ENCODE data around the gene TMEM120A. TPM values are rescaled to one million over a fixed set of nuclear protein-coding genes. Genes with fewer than 3 reads are reported as not detected.
"Not testable (repeated sequence)": the region's sequence is repeated elsewhere in the genome, so short reads cannot be mapped to it uniquely, and the experiment has no call there.

TMEM120A gene
- total and polyA plus RNA-seq, 9 donors: 44.4 to 170 (median 102) TPM

GRCh38 chr7:76009672-76010600, 15.5 kb upstream of the TMEM120A start:
- Histone ChIP-seq H3K4me1 (ENCODE audit: insufficient read depth) (peaks cover 22% of the 10 kb centered on the region), H3K9me3 (no peaks in the 10 kb centered on the region), H3K4me3 (no peak overlapping the region), H3K36me3 (no peaks in the 10 kb centered on the region), H3K27me3 (no peaks in the 10 kb centered on the region), H3K27ac (peak overlapping the region in 1 of 2 donors; percentile 46)
- no peak for DNase-seq
- intact Hi-C loops (cut with DNase I): loop anchor here in 2 of 4 donors (10.0 kb wide), 2 partner anchors 135 to 235 kb away; partner anchors contain the start of genes CCL26 (in 1 of the 2) and RHBDD2 (in 1 of the 2)
- no peak for TF ChIP-seq POLR2A (IDR thresholded peaks at IDR 0.05)
- no peak for TF ChIP-seq EP300 (IDR thresholded peaks at IDR 0.05)
- TF ChIP-seq CTCF (IDR thresholded peaks at IDR 0.05): no peak
- WGBS, 3 donors: 36 to 55% (median 39%) methylated on average over 11 of the region's 11 CpGs

- intact Hi-C loops (cut with DNase I): no loop called here
- DNase-seq: no peak
- Histone ChIP-seq H3K9me3 (no peaks in the 10 kb centered on the region), H3K27ac (no peak overlapping the region), H3K4me3 (no peak overlapping the region), H3K4me1 (ENCODE audit: insufficient read depth) (peaks cover 21% of the 10 kb centered on the region), H3K27me3 (no peaks in the 10 kb centered on the region), H3K36me3 (no peaks in the 10 kb centered on the region)
- WGBS, 3 donors: 69 to 79% (median 75%) methylated on average over 8 of the region's 8 CpGs
- TF ChIP-seq EP300 (IDR thresholded peaks at IDR 0.05): no peak
These were observed 13.8 kb upstream of the TMEM120A start for GRCh38 chr7:76008156-76008687.

GRCh38 chr7:76005004-76005403, 10.6 kb upstream of the TMEM120A start:
- intact Hi-C loops (cut with DNase I); H3K9me3 ChIP-seq; H3K27ac ChIP-seq; H3K27me3 ChIP-seq; H3K36me3 ChIP-seq; DNase-seq; H3K4me3 ChIP-seq; H3K4me1 ChIP-seq (ENCODE audit: insufficient read depth): not testable (repeated sequence)
- 85 to 91% (median 87%) methylated on average over 4 of the region's 4 CpGs for WGBS, 3 donors

GRCh38 chr7:76003351-76003750, 9.0 kb upstream of the TMEM120A start:
- WGBS, 3 donors: 95 to 99% (median 96%) methylated on average over 10 of the region's 10 CpGs
- Histone ChIP-seq H3K27ac (no peak overlapping the region), H3K9me3 (no peaks in the 10 kb centered on the region), H3K4me1 (ENCODE audit: insufficient read depth) (no peaks in the 10 kb centered on the region), H3K36me3 (no peaks in the 10 kb centered on the region), H3K4me3 (no peak overlapping the region), H3K27me3 (no peaks in the 10 kb centered on the region)
- DNase-seq: no peak
- no peak for TF ChIP-seq EP300 (IDR thresholded peaks at IDR 0.05)
- no peak for TF ChIP-seq POLR2A (IDR thresholded peaks at IDR 0.05)
- no peak for TF ChIP-seq CTCF (IDR thresholded peaks at IDR 0.05)
- intact Hi-C loops (cut with DNase I): no loop called here

- DNase-seq: no peak
- H3K36me3 ChIP-seq: no peaks in the 10 kb centered on the region
- H3K4me3 ChIP-seq: no peak overlapping the region
- 94 to 98% (median 94%) methylated on average over 3 of the region's 3 CpGs for WGBS, 3 donors
- intact Hi-C loops (cut with DNase I): no loop called here
- TF ChIP-seq EP300 (IDR thresholded peaks at IDR 0.05): no peak
- no peak for TF ChIP-seq CTCF (IDR thresholded peaks at IDR 0.05)
- no peak for TF ChIP-seq POLR2A (IDR thresholded peaks at IDR 0.05)
- H3K27ac ChIP-seq: no peak overlapping the region
- no peaks in the 10 kb centered on the region for H3K27me3 ChIP-seq
- no peaks in the 10 kb centered on the region for H3K9me3 ChIP-seq
- no peaks in the 10 kb centered on the region for H3K4me1 ChIP-seq (ENCODE audit: insufficient read depth)
These were observed 8.4 kb upstream of the TMEM120A start for GRCh38 chr7:76002822-76003221.

All from ovary (tissue), 9 donors.